GM18870 (cell line): ENCODE results near the gene ACOT6.
"Not testable (repeated sequence)": the region's sequence is repeated elsewhere in the genome, so short reads cannot be mapped to it uniquely, and the experiment has no call there.

Experiments
- ATAC-seq: cut with Tn5 transposase; IDR thresholded peaks from one replicate; pipeline ENCODE4 v1.9.1; 2021; ENCODE audit warnings: moderate library complexity; ENCODE audit not compliant: unreplicated experiment

The ACOT6 gene, protein sequence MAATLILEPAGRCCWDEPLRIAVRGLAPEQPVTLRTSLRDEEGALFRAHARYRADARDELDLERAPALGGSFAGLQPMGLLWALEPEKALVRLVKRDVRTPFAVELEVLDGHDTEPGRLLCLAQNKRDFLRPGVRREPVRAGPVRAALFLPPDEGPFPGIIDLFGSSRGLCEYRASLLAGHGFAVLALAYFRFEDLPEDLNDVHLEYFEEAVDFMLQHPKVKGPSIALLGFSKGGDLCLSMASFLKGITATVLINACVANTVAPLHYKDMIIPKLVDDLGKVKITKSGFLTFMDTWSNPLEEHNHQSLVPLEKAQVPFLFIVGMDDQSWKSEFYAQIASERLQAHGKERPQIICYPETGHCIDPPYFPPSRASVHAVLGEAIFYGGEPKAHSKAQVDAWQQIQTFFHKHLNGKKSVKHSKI

GRCh38 chr14:73612339-73613045 is at the start of gene ACOT6:
ACOT6 (plus strand) TSS chr14:73612517; CDS start chr14:73612572, 55 bp downstream.
- ATAC-seq: no peak

- ATAC-seq: not testable (repeated sequence)
Observed at GRCh38 chr14:73562696-73563095, 49.6 kb upstream of the ACOT6 start.

DNA sequence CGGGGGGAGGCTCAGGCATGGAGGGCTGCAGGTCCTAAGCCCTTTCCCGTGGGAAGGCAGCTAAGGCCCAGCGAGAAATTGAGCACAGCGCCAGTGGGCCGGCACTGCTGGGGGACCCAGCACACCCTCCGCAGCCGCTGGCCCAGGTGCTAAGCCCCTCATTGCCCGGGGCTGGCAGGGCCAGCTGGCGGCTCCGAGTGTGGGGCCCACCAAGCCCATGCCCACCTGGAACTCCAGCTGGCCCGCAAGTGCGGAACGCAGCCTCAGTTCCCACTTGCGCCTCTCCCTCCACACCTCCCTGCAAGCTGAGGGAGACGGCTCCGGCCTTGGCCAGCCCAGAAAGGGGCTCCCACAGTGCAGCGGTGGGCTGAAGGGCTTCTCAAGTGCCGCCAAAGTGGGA is 45.9 kb upstream of the ACOT6 start:
- ATAC-seq: not testable (repeated sequence)

- not testable (repeated sequence) for ATAC-seq
Observed at GRCh38 chr14:73566935-73567334, 45.4 kb upstream of the ACOT6 start.

DNA sequence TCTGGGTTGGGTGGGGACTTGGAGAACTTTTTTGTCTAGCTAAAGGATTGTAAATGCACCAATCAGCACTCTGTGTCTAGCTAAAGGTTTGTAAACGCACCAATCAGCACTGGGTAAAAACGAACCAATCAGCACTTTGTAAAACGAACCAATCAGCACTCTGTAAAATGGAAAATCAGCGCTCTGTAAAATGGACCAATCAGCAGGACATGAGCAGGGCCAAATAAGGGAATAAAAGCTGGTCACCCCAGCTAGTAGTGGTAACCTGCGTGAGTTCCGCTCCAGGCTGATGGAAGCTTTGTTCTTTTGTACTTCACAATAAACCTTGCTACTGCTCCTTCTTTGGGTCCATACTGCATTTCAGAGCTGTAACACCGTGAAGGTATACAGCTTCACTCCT is 45.0 kb upstream of the ACOT6 start:
- ATAC-seq: no peak

DNA sequence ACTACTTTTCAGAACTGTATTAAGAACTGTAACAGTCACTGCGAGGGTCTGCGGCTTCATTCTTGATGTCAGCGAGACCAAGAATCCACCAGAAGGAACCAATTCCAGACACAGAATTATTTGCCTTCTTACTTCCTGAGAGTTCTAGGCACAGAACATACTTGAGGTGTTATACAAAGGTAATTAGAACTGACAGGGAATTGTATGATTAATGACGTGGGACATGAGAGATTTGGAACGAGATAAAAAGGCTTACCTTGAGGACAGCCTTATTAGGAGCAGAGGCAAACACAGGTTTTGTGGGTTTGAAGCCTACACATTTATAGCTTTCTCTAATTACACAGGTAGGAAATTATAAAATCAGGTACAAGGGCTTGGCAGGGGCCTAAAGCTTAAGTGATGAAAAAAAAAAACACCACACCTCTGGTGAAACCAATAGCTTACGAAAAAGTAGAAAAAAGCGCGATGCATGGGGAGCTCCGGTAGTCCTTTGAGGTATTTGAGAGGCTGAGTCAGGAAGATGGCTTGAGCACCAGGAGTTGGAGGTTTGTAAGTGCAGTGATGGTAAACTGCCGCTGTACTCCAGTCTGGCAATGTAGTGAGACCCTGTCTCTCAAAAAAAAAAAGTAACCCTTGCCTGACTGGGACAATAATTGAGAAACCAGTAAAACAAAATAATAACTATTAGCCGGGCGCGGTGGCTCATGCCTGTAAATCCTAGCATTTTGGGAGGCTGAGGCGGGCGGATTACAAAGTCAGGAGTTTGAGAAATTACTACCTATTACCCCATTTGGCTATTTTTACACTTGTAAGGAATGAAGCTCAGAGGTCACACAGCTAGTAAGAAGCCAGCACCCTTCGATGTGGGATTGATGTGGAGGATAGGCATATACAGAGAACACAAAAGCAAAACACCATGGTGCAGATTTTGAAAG is 44.1 kb upstream of the ACOT6 start:
- no peak for ATAC-seq

DNA sequence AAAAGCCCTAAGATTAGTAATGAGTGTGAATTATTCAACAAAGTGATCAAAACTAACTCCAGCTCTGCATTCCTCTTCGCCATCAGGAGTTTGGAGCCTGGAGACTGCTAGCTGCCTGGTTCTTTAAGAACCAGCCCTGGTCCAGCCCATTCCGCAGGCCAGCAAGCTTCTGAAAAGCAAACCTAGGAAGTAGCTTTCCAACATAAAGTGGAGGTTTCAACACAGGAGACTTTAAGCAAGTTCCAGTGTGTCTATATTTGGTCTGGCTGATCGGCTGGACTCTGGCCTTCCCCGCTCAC is 43.5 kb upstream of the ACOT6 start:
- not testable (repeated sequence) for ATAC-seq

GRCh38 chr14:73569185-73569958 is 42.9 kb upstream of the ACOT6 start, which contains the start of gene ACOT2:
ACOT2 (plus strand) TSS chr14:73569213; CDS start chr14:73569241, 28 bp downstream.
- not testable (repeated sequence) for ATAC-seq

DNA sequence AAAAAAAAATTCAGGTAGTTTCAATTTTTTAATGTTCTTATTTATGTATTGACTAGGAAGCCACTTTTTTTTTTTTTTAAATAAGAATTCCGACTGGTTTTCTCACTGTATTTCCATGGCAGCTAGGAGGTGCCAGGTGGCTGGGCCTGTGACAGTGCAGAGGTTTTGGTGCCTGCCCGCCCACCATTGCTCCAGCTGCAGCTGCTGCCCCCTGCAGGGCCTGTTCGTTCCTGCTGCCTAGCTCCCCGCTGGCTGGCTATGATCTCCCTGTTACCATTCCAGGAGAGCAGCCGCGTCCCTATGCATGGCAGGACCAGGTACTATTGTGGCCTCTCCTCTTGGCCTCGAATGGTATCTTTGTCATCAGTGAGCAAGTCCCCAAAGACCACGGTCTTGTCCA is 41.4 kb upstream of the ACOT6 start:
- ATAC-seq: not testable (repeated sequence)

DNA sequence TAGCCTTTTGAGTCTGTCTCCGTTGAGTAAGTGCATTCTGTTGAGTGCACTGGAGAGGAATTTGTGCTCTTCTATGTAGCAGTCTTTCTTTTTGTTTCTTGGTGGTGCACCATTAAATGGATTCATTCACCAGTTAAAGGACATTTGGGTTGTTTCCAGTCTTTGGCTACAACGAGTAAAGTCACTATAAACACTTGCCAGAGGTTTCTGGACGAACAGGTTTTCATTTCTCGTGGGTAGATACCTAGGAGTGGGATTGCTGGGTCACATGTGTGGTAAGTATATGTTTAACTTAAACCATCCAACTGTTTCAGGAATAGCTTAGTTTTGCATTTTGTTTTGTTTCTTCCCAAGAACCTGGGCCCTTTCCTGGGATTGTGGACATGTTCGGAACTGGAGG is 39.3 kb upstream of the ACOT6 start:
- not testable (repeated sequence) for ATAC-seq

GRCh38 chr14:73573740-73574139 is 38.6 kb upstream of the ACOT6 start:
- not testable (repeated sequence) for ATAC-seq

GRCh38 chr14:73574251-73574650 is 38.1 kb upstream of the ACOT6 start:
- ATAC-seq: not testable (repeated sequence)

DNA sequence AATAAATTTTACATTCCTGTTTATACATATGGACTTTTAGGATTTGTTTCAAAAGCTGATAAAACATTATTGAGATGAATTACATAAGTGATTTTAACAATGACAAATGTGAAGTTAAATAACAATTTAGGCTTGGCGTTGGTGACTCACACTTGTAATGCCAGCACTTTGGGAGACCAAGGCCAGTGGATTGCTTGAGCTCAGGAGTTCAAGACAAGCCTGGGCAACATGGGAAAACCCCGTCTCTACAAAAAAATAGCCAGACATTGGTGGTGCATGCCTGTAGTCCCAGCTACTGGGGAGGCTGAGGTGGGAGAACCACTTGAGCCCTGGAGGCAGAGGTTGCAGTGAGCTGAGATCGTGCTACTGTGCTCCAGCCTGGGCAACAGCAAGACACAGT is 35.9 kb upstream of the ACOT6 start:
- ATAC-seq: no peak

GRCh38 chr14:73577214-73577613 is 35.1 kb upstream of the ACOT6 start:
- not testable (repeated sequence) for ATAC-seq

DNA sequence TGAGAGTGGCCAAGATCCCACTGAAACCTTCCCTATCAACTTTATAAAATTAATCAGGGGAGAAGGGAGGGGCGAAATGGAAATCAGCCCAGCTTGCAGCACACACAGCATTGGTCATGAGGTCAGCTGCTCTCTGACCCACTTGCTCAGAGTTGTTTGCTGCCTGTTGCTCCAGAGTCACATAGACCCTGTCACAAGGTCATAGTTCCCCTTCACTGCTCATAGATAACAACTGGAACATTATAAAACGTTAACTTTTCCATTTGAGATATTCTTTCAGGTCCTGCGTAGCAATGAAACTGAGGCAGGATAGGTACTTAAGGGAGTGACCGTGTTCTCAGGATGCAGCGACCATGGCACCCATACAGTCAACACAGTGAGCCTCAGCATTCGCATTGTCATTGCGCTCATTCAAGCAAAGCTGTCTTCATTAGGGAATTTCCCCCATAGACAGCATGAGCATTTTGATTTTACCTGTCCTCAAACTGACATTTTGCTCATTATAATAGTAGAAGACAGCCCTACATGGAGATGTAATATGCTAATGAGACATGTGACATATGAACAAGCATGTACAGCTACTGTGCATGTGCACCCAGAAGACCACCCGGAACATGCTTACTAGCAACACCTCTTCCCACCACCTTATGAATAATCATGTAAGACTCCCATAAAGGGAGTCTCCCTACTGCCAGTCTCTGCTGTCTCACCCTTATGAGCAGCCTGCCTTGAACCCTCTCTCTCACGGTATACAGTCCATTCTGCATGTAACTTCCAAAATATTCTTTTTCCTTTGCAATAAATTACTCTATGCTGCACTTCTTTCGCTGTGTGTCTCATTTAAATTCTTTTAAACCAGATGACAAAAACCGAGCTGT is 30.0 kb upstream of the ACOT6 start:
- ATAC-seq: not testable (repeated sequence)

GRCh38 chr14:73588695-73589094 is 23.6 kb upstream of the ACOT6 start:
- no peak for ATAC-seq

- ATAC-seq: no peak
Observed at GRCh38 chr14:73589116-73589515, 23.2 kb upstream of the ACOT6 start.

- ATAC-seq: not testable (repeated sequence)
Observed at GRCh38 chr14:73590673-73591004, 21.7 kb upstream of the ACOT6 start.

DNA sequence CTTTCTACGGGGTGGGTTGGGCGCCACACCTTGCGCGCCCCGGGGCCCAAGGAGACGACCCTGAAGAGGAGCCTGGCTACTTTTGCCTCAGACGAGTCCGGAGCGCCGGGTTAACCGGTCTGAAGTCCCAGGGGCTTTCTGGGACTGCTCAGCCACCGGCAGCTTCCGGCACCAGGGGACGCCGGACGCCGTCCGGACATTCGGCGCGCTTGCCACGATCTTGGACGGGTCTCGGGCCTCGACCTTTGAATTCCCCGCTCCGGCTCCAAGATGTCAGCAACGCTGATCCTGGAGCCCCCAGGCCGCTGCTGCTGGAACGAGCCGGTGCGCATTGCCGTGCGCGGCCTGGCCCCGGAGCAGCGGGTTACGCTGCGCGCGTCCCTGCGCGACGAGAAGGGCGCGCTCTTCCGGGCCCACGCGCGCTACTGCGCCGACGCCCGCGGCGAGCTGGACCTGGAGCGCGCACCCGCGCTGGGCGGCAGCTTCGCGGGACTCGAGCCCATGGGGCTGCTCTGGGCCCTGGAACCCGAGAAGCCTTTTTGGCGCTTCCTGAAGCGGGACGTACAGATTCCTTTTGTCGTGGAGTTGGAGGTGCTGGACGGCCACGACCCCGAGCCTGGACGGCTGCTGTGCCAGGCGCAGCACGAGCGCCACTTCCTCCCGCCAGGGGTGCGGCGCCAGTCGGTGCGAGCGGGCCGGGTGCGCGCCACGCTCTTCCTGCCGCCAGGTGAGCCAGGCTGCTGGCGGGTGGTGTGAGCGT is 20.4 kb upstream of the ACOT6 start, which contains the start of gene ACOT4:
TSS of gene ACOT4 (plus strand) at position 184 of the 760 bp plus-strand sequence. CDS start at position 271, 87 bp downstream.
- ATAC-seq: no peak
